Naive thymus-derived CD8-positive, alpha-beta T cell (primary cell): Measurements from ENCODE around the gene ATP8A2. TPM values are rescaled to one million over a fixed set of nuclear protein-coding genes. Genes with fewer than 3 reads are reported as not detected.

Experiments used
- ATAC-seq, 2 donors: fragments of 150-1000 bp; cut with Tn5 transposase in 1 of 2; sonication (Bioruptor Pico), chemical (Tn5 transposase) in 1 of 2; 1 replicate in 1 of 2; 2 replicates in 1 of 2; pipeline ENCODE4 v1.10.0; 2021; ENCODE audit warnings: mild to moderate bottlenecking in 2 of 2, moderate library complexity in 2 of 2
- POLR2A ChIA-PET: fragments of 350-600 bp; sonication (Branson Sonifier 250); formaldehyde crosslinking; loops from one replicate; lab custom pipeline; 2021; ENCODE audit warnings: antibody characterized with exemption; lab: Charles Lee
- DNase-seq, 10 donors: peaks; one replicate each; pipeline versions ENCODE4 v3.0.0 to v3.0.0-alpha.2; 2020 to 2022
- H3K27ac Mint-ChIP-seq, 10 donors: one replicate each; pipeline ENCODE4 v1.8.0; 2020 to 2022; ENCODE audit warnings: mild to moderate bottlenecking in 10 of 10, mixed read lengths in 10 of 10, moderate library complexity in 4 of 10, inconsistent platforms in 1 of 10
- H3K27me3 Mint-ChIP-seq, 5 donors: one replicate each; pipeline ENCODE4 v1.8.0; 2021 to 2022; ENCODE audit warnings: mixed read lengths in 5 of 5
- H3K36me3 Mint-ChIP-seq, 3 donors: one replicate each; pipeline ENCODE4 v1.8.0; 2020 to 2022; ENCODE audit warnings: mixed read lengths in 3 of 3, mild to moderate bottlenecking in 2 of 3, inconsistent platforms in 1 of 3
- H3K4me1 Mint-ChIP-seq, 4 donors: one replicate each; pipeline ENCODE4 v1.8.0; 2021 to 2022; ENCODE audit warnings: mixed read lengths in 4 of 4
- H3K4me3 Mint-ChIP-seq, 10 donors: one replicate each; pipeline ENCODE4 v1.8.0; 2020 to 2022; ENCODE audit warnings: mild to moderate bottlenecking in 10 of 10, mixed read lengths in 10 of 10, moderate library complexity in 6 of 10, inconsistent platforms in 1 of 10
- H3K9me3 Mint-ChIP-seq, 9 donors: one replicate each; pipeline ENCODE4 v1.8.0; 2020 to 2022; ENCODE audit warnings: mixed read lengths in 9 of 9, mild to moderate bottlenecking in 3 of 9, inconsistent platforms in 1 of 9, moderate library complexity in 1 of 9
- polyA plus RNA-seq, 3 donors: library from polyadenylated mRNA; unstranded; fragments of 300-500 nt; fragmentation: Illumina TruSeq; gene quantifications; one replicate each; pipeline ENCODE4 v1.2.3, GENCODE V29; 2021
- total RNA-seq, 8 experiments: library from RNA in 2 of 8; stranded (reverse) in 2 of 8; gene quantifications; one replicate each; pipeline ENCODE4 v1.2.3 and lab custom pipeline; 2021 to 2026

Gene ATP8A2
- total and polyA plus RNA-seq, 5 experiments from 2014 or later: 0.69 to 3.8 (median 2.9) TPM

DNA sequence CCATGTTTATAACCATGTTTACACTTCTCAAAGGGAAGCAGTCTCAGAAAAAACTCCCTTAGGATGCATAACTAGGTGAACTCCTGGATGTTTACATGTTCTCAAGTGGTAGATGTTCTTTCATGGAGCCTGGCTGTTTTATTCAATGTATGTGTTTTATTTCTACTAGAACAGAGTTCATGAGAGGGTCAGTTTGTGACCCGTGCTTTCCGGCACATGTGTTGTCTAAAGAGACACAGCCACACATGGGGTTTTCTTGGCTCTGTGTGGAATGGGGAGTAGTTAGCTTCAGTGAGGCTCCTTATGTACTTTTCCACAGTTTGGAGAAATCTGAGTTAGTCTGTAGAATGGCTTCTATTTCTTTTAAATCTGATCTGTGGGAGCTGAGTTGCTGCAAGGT, 60.9 kb downstream of the ATP8A2 start:
- Mint-ChIP-seq H3K9me3 (peaks cover 0 to 3% (median 0%) of the 10 kb centered on the region in 9 donors), H3K4me1 (peaks cover 0 to 3% (median 0%) of the 10 kb centered on the region in 4 donors), H3K27me3 (peaks cover 13 to 46% (median 14%) of the 10 kb centered on the region in 5 donors), H3K36me3 (peaks cover 0 to 4% (median 2%) of the 10 kb centered on the region in 3 donors), H3K27ac (no peak overlapping the region), H3K4me3 (no peak overlapping the region)
- POLR2A ChIA-PET: no interaction called here
- ATAC-seq: no peak
- DNase-seq: no peak

DNA sequence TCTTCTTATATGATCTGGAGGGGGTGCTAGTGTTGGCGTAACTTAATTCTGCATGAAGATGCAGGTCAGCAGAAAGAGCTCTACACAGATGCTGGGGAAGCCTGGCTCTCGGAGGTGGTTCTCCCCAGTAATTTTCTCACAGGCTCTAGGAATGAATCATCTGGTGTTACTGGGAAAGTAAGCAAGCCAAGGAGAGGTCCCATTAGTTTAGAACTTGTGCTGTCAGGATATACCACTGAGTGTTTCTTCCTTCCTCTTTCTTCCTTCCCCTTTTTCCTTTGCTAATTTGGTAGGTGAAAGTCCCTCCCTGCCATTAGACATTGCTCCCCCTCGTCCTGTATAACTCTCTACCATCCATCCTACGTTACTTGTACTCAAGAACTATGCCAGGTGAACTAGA, 68.3 kb downstream of the ATP8A2 start:
- Mint-ChIP-seq H3K9me3 (no peaks in the 10 kb centered on the region), H3K4me1 (no peaks in the 10 kb centered on the region), H3K27me3 (peaks cover 20 to 78% (median 26%) of the 10 kb centered on the region in 5 donors), H3K36me3 (peaks cover 0 to 4% (median 0%) of the 10 kb centered on the region in 3 donors), H3K27ac (no peak overlapping the region), H3K4me3 (no peak overlapping the region)
- DNase-seq (no peak), ATAC-seq (no peak)
- POLR2A ChIA-PET: no interaction called here

DNA sequence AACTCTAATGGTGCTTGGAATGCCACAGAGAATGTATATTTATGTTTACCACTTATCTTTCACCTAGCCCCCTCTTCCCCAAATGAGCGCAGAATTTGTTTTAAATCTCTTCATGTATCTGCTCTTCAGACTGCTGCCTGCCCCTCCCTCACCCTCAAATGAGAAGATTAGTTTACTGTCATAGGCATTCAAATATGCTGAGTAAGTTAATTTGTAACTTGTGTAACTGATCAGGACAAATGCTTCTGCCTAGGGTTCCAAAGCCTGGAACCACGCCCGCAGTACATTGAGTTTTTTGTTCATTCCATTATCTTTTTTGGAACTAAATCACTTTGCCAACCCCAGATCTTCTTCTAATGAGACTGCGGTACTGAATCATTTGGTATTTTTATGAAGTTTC, 74.5 kb downstream of the ATP8A2 start:
- POLR2A ChIA-PET: no interaction called here
- peaks cover 0 to 4% (median 0%) of the 10 kb centered on the region in 3 donors for H3K36me3 Mint-ChIP-seq
- ATAC-seq (no peak), DNase-seq (no peak)
- H3K4me1 Mint-ChIP-seq: no peaks in the 10 kb centered on the region
- no peak overlapping the region for H3K27ac Mint-ChIP-seq
- peaks cover 0 to 10% (median 0%) of the 10 kb centered on the region in 9 donors for H3K9me3 Mint-ChIP-seq
- H3K27me3 Mint-ChIP-seq: peaks cover 12 to 55% (median 21%) of the 10 kb centered on the region in 5 donors
- no peak overlapping the region for H3K4me3 Mint-ChIP-seq

DNA sequence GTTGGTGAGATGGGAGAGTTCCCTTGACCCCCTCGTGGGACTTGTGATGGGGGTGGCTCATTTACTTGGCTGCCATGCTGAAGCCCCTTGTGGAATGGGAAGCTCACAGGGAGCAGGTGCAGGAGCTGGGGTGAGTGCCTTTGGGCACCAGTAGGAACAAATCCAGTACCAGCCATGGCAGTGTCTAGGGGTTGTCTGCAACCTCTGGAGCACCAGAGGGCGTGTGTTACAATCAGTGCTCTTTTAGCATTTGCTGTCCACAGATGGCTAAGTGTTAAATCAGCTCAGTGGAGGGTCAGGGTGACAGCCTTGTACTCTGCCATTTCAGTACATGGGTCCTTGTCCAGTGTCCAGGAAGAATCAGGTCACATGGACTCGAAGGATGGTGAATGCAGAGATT, 75.6 kb downstream of the ATP8A2 start:
- H3K27ac Mint-ChIP-seq: no peak overlapping the region
- H3K36me3 Mint-ChIP-seq: peaks cover 0 to 4% (median 0%) of the 10 kb centered on the region in 3 donors
- no peak for ATAC-seq
- H3K4me3 Mint-ChIP-seq: no peak overlapping the region
- H3K4me1 Mint-ChIP-seq: no peaks in the 10 kb centered on the region
- H3K9me3 Mint-ChIP-seq: peaks cover 0 to 10% (median 0%) of the 10 kb centered on the region in 9 donors
- H3K27me3 Mint-ChIP-seq: peaks cover 19 to 52% (median 20%) of the 10 kb centered on the region in 5 donors
- POLR2A ChIA-PET: no interaction called here
- DNase-seq: no peak

DNA sequence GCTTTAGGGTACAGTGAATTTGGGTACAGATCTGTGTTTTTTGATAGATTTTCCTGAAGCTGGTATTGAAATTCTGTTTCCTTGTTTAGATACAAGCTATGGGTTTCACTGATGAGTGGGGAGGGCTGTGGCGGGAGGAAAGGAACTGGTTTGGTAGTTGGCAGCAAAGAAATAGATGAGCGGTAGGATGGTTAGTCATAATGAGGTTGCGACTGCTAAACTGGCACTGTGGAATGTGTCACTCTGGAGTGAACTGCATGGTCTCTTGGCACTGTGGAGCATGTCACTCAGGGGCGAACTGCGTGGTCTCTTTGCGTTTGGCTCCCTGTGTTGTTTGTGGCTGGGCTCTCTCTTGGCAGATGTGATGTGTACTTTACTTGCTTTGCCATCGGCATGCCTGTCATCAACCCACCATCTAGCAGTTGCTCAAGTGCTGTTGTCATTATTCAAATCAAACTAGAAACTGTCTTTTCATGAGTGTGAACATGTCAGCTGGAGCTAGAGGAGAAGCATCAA, 82.1 kb downstream of the ATP8A2 start:
- H3K36me3 Mint-ChIP-seq: no peaks in the 10 kb centered on the region
- H3K27ac Mint-ChIP-seq: no peak overlapping the region
- no peak for ATAC-seq
- H3K27me3 Mint-ChIP-seq: peaks cover 17 to 46% (median 39%) of the 10 kb centered on the region in 5 donors
- H3K4me1 Mint-ChIP-seq: no peaks in the 10 kb centered on the region
- POLR2A ChIA-PET: no interaction called here
- H3K9me3 Mint-ChIP-seq: peaks cover 0 to 4% (median 0%) of the 10 kb centered on the region in 9 donors
- no peak overlapping the region for H3K4me3 Mint-ChIP-seq
- no peak for DNase-seq

DNA sequence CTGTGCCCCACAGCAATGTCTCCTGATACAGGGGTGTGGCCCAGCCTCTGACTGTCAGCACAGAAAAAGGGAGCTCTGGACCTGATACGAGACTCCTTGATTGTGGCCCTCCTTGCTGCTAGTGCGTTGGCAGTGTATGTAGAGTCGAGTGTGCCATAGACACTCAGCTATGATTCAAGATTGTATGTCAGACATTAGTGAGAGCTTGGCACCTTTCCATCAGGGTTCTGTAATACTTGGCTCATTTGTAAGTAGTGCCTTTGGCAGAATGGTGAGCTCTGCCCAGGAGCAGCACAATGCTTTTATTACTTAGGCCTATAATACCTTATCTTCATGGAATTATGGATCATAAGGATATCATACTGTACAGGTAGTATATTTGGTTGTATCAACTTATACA, 83.4 kb downstream of the ATP8A2 start:
- no peaks in the 10 kb centered on the region for H3K36me3 Mint-ChIP-seq
- H3K27me3 Mint-ChIP-seq: peaks cover 18 to 55% (median 43%) of the 10 kb centered on the region in 5 donors
- no peak overlapping the region for H3K4me3 Mint-ChIP-seq
- POLR2A ChIA-PET: no interaction called here
- peaks cover 0 to 4% (median 0%) of the 10 kb centered on the region in 9 donors for H3K9me3 Mint-ChIP-seq
- DNase-seq: no peak
- no peak overlapping the region for H3K27ac Mint-ChIP-seq
- no peak for ATAC-seq
- no peaks in the 10 kb centered on the region for H3K4me1 Mint-ChIP-seq

DNA sequence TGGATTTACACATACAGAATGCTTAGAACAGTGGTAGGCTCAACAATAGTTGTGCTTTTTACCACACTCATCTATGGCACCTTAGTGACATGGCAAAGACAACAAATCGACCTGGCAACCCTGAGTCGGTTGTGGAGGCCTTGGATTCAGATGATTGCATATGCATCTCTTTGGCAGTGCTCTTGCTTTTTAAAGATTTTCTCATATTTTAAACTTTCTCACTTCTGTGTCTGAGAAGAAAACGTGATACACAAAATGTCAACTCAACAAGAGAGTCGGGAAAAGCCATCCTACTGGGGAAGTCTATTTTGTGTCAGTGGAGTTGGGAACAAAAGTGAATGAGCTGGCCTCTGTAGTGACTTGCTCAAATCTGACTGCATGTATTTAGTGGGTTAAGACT, 85.8 kb downstream of the ATP8A2 start:
- DNase-seq (no peak), ATAC-seq (no peak)
- no peak overlapping the region for H3K27ac Mint-ChIP-seq
- H3K9me3 Mint-ChIP-seq: peaks cover 0 to 3% (median 0%) of the 10 kb centered on the region in 9 donors
- H3K36me3 Mint-ChIP-seq: no peaks in the 10 kb centered on the region
- H3K4me3 Mint-ChIP-seq: no peak overlapping the region
- POLR2A ChIA-PET: no interaction called here
- no peaks in the 10 kb centered on the region for H3K4me1 Mint-ChIP-seq
- H3K27me3 Mint-ChIP-seq: peaks cover 11 to 46% (median 31%) of the 10 kb centered on the region in 5 donors

DNA sequence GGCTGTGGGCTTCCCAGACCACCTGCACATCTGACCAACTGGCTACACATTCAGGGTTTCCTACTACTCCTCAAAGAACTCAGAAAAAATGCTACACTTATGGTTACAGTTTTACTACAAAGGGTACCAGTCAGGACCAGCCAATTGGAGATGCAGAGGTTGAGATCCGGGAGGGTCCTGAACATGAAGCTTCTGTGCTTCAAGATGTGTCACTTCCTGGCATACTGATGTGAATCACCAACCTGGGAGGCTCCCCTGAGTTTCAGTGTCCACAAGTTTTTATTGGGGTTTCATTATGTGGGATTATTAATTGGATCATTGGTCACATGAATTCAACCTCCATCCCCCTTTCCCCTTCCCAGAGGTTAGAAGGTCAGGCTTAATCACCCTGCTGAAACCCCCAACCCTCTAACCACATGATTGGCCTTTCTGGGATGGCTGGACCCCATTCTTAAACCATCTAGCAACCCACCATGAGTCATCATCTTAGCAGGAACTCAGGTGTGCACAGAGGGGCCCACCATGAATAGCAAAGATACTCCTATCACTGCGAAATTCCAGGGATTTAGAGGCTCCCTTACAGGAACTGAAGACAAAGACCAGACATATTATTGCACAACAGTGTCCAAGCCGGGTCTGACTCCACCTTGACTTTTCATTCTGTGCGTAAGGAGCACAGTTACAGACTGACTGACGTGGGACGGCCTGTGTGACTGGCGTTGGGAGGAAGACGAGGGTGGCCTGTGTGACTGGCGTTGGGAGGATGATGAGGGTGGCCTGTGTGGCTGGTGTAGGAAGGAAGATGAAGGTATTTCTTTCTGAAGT, 90.7 kb downstream of the ATP8A2 start:
- POLR2A ChIA-PET: no interaction called here
- ATAC-seq (no peak), DNase-seq (no peak)
- peaks cover 0 to 3% (median 0%) of the 10 kb centered on the region in 9 donors for H3K9me3 Mint-ChIP-seq
- H3K27ac Mint-ChIP-seq: no peak overlapping the region
- no peaks in the 10 kb centered on the region for H3K36me3 Mint-ChIP-seq
- peaks cover 18 to 65% (median 27%) of the 10 kb centered on the region in 5 donors for H3K27me3 Mint-ChIP-seq
- no peak overlapping the region for H3K4me3 Mint-ChIP-seq
- no peaks in the 10 kb centered on the region for H3K4me1 Mint-ChIP-seq

DNA sequence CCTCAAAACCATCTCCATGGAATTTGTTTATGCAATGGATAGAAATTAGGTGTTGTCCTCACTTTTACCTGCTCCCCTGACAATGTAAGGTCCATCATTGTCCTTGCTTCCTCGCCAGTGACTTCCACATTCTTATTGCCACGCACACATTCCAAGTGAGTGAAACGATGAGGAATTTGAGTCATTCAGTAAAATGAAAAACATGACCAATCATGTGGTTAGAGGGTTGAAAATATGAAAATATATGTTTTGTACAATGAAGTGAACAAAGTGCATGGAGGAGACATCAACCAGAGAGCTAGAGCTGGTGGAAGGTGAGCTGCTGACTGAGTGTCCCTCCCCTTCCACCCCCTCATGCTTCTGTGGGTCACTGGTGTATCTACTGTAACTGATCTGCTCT, 91.7 kb downstream of the ATP8A2 start:
- Mint-ChIP-seq H3K4me3 (no peak overlapping the region), H3K27ac (no peak overlapping the region), H3K27me3 (peaks cover 22 to 63% (median 33%) of the 10 kb centered on the region in 5 donors), H3K36me3 (no peaks in the 10 kb centered on the region), H3K9me3 (peaks cover 0 to 7% (median 0%) of the 10 kb centered on the region in 9 donors), H3K4me1 (no peaks in the 10 kb centered on the region)
- ATAC-seq: no peak
- no peak for DNase-seq
- POLR2A ChIA-PET: no interaction called here

DNA sequence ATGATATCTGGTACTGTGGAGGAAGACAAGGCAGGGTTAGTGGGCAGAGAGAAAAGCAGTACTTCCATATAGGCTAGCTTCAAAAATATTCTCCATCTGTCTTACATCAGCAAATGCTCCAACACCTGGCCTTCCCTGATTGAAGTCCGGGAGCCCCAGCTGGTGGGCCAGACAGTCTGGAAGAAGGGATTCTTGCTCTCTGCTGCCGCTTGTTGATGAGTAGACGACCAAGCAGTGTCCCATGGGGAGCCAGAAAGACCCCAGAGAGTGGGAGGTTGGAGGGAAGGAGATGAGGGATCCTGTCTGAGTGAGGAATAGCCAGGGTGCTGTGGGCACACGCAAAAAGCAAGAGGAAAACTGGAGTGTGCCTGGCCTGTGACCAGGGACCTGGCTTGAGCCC, 95.1 kb downstream of the ATP8A2 start:
- Mint-ChIP-seq H3K27ac (no peak overlapping the region), H3K27me3 (peaks cover 33 to 82% (median 54%) of the 10 kb centered on the region in 5 donors), H3K36me3 (peaks cover 0 to 14% (median 0%) of the 10 kb centered on the region in 3 donors), H3K4me3 (peak overlapping the region in 1 of 10 donors; percentile 20), H3K4me1 (peaks cover 3 to 11% (median 5%) of the 10 kb centered on the region in 4 donors), H3K9me3 (peaks cover 0 to 10% (median 0%) of the 10 kb centered on the region in 9 donors)
- DNase-seq (no peak), ATAC-seq (no peak)
- POLR2A ChIA-PET: no interaction called here

DNA sequence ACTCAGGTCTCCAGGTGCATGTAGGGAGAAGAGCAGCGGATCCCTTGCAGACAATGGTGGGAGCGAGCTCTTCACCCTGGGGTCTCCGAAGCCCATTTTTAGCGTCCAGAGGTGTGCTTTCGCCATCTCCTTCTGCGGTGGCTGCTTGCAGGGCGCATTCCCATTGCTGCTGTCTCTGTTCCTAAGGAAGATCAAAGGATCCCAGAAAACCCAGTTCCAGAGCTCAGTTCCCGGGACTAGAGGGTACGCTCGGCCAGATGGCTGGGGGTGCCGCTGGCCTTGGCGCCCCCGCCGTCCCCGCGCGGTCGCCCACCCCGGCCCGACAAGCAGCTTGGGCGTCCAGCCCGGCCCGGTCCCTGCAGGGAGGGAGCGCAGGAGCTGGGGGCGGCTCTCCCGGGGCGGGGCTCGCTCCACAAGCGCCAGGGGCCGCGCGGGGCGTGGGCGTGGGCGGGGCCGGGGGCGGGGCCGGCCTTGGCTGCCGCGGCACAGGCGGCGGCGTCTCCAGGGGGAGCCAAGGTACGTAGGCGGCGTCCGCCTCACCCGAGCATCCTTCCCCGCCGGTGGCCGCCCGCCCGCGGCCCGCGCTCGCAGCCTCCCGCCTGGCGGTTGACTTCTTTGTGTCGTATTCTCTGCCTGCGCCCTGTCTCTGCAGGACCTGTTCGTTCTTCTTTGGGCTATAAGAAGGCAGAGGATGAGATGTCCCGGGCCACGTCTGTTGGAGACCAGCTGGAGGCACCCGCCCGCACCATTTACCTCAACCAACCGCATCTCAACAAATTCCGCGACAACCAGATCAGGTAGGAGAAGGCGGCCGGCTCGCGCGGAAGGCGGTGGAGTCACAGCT, 96.8 kb downstream of the ATP8A2 start:
- H3K36me3 Mint-ChIP-seq: peaks cover 0 to 14% (median 0%) of the 10 kb centered on the region in 3 donors
- no peak overlapping the region for H3K27ac Mint-ChIP-seq
- H3K4me3 Mint-ChIP-seq: peak overlapping the region in 4 of 10 donors; percentile 31 to 64 (median 45)
- POLR2A ChIA-PET: no interaction called here
- H3K9me3 Mint-ChIP-seq: peaks cover 0 to 10% (median 0%) of the 10 kb centered on the region in 9 donors
- DNase-seq: no peak
- no peak for ATAC-seq
- H3K27me3 Mint-ChIP-seq: peaks cover 34 to 80% (median 53%) of the 10 kb centered on the region in 5 donors
- H3K4me1 Mint-ChIP-seq: peaks cover 3 to 11% (median 5%) of the 10 kb centered on the region in 4 donors

DNA sequence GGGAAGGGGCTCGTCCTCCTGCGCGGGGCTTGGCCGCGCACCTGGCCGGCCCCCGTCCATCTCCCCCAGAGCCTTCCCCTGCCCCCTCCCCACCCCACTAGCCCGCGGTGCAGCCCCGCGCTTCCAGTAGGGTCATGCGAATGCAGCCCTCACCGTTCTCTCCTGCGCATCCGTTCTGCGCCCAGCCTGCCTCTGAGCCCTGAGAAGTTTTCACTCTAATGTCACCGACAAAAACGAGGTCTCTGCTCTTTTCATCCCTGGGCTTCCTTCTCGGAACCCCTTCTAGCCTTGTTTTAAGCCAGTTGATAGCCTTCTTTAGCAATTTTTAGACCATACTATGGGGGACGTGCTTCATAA, 97.4 kb downstream of the ATP8A2 start:
- DNase-seq (no peak), ATAC-seq (no peak)
- peaks cover 3 to 11% (median 5%) of the 10 kb centered on the region in 4 donors for H3K4me1 Mint-ChIP-seq
- peaks cover 0 to 14% (median 0%) of the 10 kb centered on the region in 3 donors for H3K36me3 Mint-ChIP-seq
- H3K27me3 Mint-ChIP-seq: peaks cover 33 to 74% (median 48%) of the 10 kb centered on the region in 5 donors
- peak overlapping the region in 9 of 10 donors; percentile 19 to 64 (median 43) for H3K4me3 Mint-ChIP-seq
- POLR2A ChIA-PET: no interaction called here
- H3K9me3 Mint-ChIP-seq: peaks cover 0 to 10% (median 0%) of the 10 kb centered on the region in 9 donors
- peak overlapping the region in 1 of 10 donors; percentile 40 for H3K27ac Mint-ChIP-seq
